GM10248 (cell line): Measurements from ENCODE around the gene KRTAP13-3.

Experiments used
- CTCF ChIA-PET: fragments of 300-600 bp; sonication (Branson Sonifier 250); formaldehyde crosslinking; extraction: SDS; loops from one replicate; lab custom pipeline; 2021; ENCODE audit warnings: antibody characterized with exemption; lab: Yijun Ruan, JAX
- POLR2A ChIA-PET: fragments of 350-650 bp; sonication (Branson Sonifier 250); formaldehyde crosslinking; extraction: SDS; loops from one replicate; lab custom pipeline; 2020; ENCODE audit warnings: antibody characterized with exemption; lab: Yijun Ruan, JAX
- DNase-seq: peaks from one replicate; pipeline ENCODE4 v3.0.0; 2012; ENCODE audit errors: extremely low spot score
- CTCF ChIP-seq: IDR thresholded peaks from 2 replicates; pipeline ENCODE4 v1.5.1; 2012; ENCODE audit warnings: mild to moderate bottlenecking, low read depth; ENCODE audit errors: extremely low read depth, missing control alignments, control extremely low read depth

KRTAP13-3 gene

GRCh38 chr21:30415993-30416392 is 9.7 kb downstream of the KRTAP13-3 start:
- no peak for DNase-seq
- CTCF ChIA-PET = no interaction called here
- TF ChIP-seq CTCF = no peak
- POLR2A ChIA-PET = no interaction called here

- CTCF ChIA-PET = interaction anchor here (2.0 kb wide), 1 partner anchor 12 kb away, joined by 6 read pairs; no protein-coding TSS in a partner anchor
- DNase-seq = no peak
- POLR2A ChIA-PET = no interaction called here
- TF ChIP-seq CTCF = no peak
These were observed 16.8 kb downstream of the KRTAP13-3 start for GRCh38 chr21:30408782-30409494.

GRCh38 chr21:30395731-30396130 is 30.0 kb downstream of the KRTAP13-3 start, which contains the start of gene KRTAP13-1:
Gene KRTAP13-1, plus strand, starts transcription at chr21:30396031. Its CDS starts 56 bp downstream, at chr21:30396087.
- ChIA-PET CTCF (no interaction called here), POLR2A (no interaction called here)
- TF ChIP-seq CTCF = no peak
- DNase-seq = no peak

GRCh38 chr21:30391492-30392025 is 34.2 kb downstream of the KRTAP13-3 start:
- no peak for TF ChIP-seq CTCF
- ChIA-PET POLR2A (no interaction called here), CTCF (no interaction called here)
- no peak for DNase-seq

GRCh38 chr21:30382201-30382600 is 43.5 kb downstream of the KRTAP13-3 start:
- CTCF ChIA-PET = no interaction called here
- DNase-seq = no peak
- no peak for TF ChIP-seq CTCF
- POLR2A ChIA-PET = no interaction called here
